ENCODE data around the gene RHBDL2. TPM values are rescaled to one million over a fixed set of nuclear protein-coding genes. Genes with fewer than 3 reads are reported as not detected.

Gene RHBDL2
- total and polyA plus RNA-seq, 10 of the 15 experiments (the other 5 are each of a cell fraction or from before 2014, with no cell fraction given), result 0.05 TPM; not detected in 9

GRCh38 chr1:38858833-38859560 is 82.6 kb downstream of the RHBDL2 start:
- Histone ChIP-seq H3K4me1 (ENCODE audit: control insufficient read depth, insufficient read depth, low read length) (peaks cover 8% of the 10 kb centered on the region; the same call in 1 of the 2 replicates), H3K4me3 (peak overlapping the region; percentile 84), H3K27me3 (replicated peaks in 1 of 2; ENCODE audit: control insufficient read depth in 2 of 2, insufficient read depth in 2 of 2, low read length in 1 of 2) (no peaks in the 10 kb centered on the region), H2AFZ (ENCODE audit: control insufficient read depth, low read depth, low read length) (peak overlapping the region; percentile 11), H3K27ac (ENCODE audit: control insufficient read depth, insufficient read depth) (peak overlapping the region; percentile 51), H3K9ac (ENCODE audit: control insufficient read depth, insufficient read depth, low read length) (peak overlapping the region; percentile 60; the same call in 1 of the 2 replicates), H3K36me3 (ENCODE audit: control insufficient read depth in 2 of 2, insufficient read depth in 2 of 2, low read length in 1 of 2) (peaks cover 0 to 7% of the 10 kb centered on the region in 2 experiments; a peak in 1 of 4 replicates), H3K4me2 (ENCODE audit: control insufficient read depth, insufficient read depth) (peak overlapping the region; percentile 80), H3K9me3 (replicated peaks; ENCODE audit: control insufficient read depth, insufficient read depth, low read length) (no peaks in the 10 kb centered on the region), H4K20me1 (ENCODE audit: control insufficient read depth, insufficient read depth) (no peaks in the 10 kb centered on the region), H3K79me2 (ENCODE audit: control insufficient read depth, insufficient read depth, low read length) (peaks cover 32% of the 10 kb centered on the region)
- SMC1A ChIA-PET (ENCODE audit: uncharacterized antibody, unreplicated experiment), result interaction anchor here (1.0 to 1.9 kb wide), 3 partner anchors 10 to 233 kb away, joined by 3 to 6 read pairs (median 3); no protein-coding TSS in a partner anchor
- FAIRE-seq (no peak), ATAC-seq (peak; percentile 63), DNase-seq (ENCODE audit: low read depth, low spot score) (no peak)
- intact Hi-C loops (cut with micrococcal nuclease; ENCODE audit: unreplicated experiment) (loop anchor here (2.0 to 10.0 kb wide), 3 partner anchors 14 to 233 kb away; partner anchors contain the start of genes MYCBP and NDUFS5), in situ Hi-C loops (cut with MboI) (no loop called here)
- WGBS (ENCODE audit: insufficient coverage, insufficient replicate concordance, low lambda C conversion rate, missing lambda C conversion rate), result 1% methylated on average over 42 of the region's 51 CpGs
- POLR2A ChIA-PET, result interaction anchor here (1.3 kb wide), 1 partner anchor 134 kb away, joined by 4 read pairs; no protein-coding TSS in a partner anchor
- CTCF ChIA-PET, result no interaction called here
- no TSS peak for BruUV-seq (replicated peaks)
- RAD21 ChIA-PET (ENCODE audit: unreplicated experiment), result interaction anchor here (0.7 to 1.7 kb wide), 5 partner anchors 8 to 748 kb away, joined by 3 to 5 read pairs (median 3); partner anchors contain the start of genes MYCBP and NDUFS5
- TF ChIP-seq CREM (IDR thresholded peaks at IDR 0.05; ENCODE audit: low read depth), result 0 out of 2 replicates have a peak, but pooled peaks have one; percentile 9
- TF ChIP-seq IKZF2 (IDR thresholded peaks at IDR 0.05), result peak; percentile 64 to 65; a peak in 3 of 4 replicates
- no peak; the same call in 1 of the 2 replicates for TF ChIP-seq ASH2L (IDR thresholded peaks at IDR 0.05; ENCODE audit: borderline replicate concordance, low read depth)
- no peak for TF ChIP-seq STAT1 (conservative IDR thresholded peaks at IDR 0.05)
- TF ChIP-seq NFYB (IDR thresholded peaks at IDR 0.05; ENCODE audit: insufficient read depth, low read depth, low read length), result 0 out of 2 replicates have a peak, but pooled peaks have one; percentile 11
- TF ChIP-seq YBX1 (IDR thresholded peaks at IDR 0.05), result no peak
- peak; percentile 83 for TF ChIP-seq MEF2B (IDR thresholded peaks at IDR 0.05; ENCODE audit: partially characterized antibody, poor library complexity, severe bottlenecking)
- no peak for TF ChIP-seq RCOR1 (conservative IDR thresholded peaks at IDR 0.05; ENCODE audit: low read depth, low read length)
- TF ChIP-seq, protein P1, sequence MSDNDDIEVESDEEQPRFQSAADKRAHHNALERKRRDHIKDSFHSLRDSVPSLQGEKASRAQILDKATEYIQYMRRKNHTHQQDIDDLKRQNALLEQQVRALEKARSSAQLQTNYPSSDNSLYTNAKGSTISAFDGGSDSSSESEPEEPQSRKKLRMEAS (IDR thresholded peaks at IDR 0.05; ENCODE audit: low read depth, low read length), result no peak
- TF ChIP-seq SMC3 (IDR thresholded peaks at IDR 0.05; ENCODE audit: borderline replicate concordance, low read length), result no peak
- no peak for TF ChIP-seq PBX3 (IDR thresholded peaks at IDR 0.05; ENCODE audit: insufficient replicate concordance, low read depth, low read length)
- no peak for TF ChIP-seq ZNF622 (IDR thresholded peaks at IDR 0.05)
- TF ChIP-seq SP1 (IDR thresholded peaks at IDR 0.05; ENCODE audit: low read depth, low read length), result no peak
- peak; percentile 55 to 73 for TF ChIP-seq BHLHE40 (IDR thresholded peaks at IDR 0.05; ENCODE audit: borderline replicate concordance in 1 of 2, low read depth in 2 of 2, low read length in 1 of 2)
- TF ChIP-seq ZNF24 (IDR thresholded peaks at IDR 0.05), result no peak
- TF ChIP-seq, protein P2, sequence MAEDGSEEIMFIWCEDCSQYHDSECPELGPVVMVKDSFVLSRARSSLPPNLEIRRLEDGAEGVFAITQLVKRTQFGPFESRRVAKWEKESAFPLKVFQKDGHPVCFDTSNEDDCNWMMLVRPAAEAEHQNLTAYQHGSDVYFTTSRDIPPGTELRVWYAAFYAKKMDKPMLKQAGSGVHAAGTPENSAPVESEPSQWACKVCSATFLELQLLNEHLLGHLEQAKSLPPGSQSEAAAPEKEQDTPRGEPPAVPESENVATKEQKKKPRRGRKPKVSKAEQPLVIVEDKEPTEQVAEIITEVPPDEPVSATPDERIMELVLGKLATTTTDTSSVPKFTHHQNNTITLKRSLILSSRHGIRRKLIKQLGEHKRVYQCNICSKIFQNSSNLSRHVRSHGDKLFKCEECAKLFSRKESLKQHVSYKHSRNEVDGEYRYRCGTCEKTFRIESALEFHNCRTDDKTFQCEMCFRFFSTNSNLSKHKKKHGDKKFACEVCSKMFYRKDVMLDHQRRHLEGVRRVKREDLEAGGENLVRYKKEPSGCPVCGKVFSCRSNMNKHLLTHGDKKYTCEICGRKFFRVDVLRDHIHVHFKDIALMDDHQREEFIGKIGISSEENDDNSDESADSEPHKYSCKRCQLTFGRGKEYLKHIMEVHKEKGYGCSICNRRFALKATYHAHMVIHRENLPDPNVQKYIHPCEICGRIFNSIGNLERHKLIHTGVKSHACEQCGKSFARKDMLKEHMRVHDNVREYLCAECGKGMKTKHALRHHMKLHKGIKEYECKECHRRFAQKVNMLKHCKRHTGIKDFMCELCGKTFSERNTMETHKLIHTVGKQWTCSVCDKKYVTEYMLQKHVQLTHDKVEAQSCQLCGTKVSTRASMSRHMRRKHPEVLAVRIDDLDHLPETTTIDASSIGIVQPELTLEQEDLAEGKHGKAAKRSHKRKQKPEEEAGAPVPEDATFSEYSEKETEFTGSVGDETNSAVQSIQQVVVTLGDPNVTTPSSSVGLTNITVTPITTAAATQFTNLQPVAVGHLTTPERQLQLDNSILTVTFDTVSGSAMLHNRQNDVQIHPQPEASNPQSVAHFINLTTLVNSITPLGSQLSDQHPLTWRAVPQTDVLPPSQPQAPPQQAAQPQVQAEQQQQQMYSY (CRISPR knock-in tag; IDR thresholded peaks at IDR 0.05), result no peak
- no peak for TF ChIP-seq HDAC2 (IDR thresholded peaks at IDR 0.05)
